Caco-2 (cell line): ENCODE measurements around the gene CCT5. TPM values are rescaled to one million over a fixed set of nuclear protein-coding genes. Genes with fewer than 3 reads are reported as not detected.

Source experiments
- BruUV-seq: library from RNA; stranded (reverse); fragments of 400-500 nt; replicated peaks from 2 replicates; lab custom pipeline; 2021; lab: Mats Ljungman, UMichigan
- CTCF ChIA-PET: fragments of 300-600 bp; sonication (Branson Sonifier 250); formaldehyde crosslinking; loops from one replicate; lab custom pipeline; 2022; ENCODE audit warnings: antibody characterized with exemption; lab: Charles Lee
- POLR2A ChIA-PET: fragments of 300-600 bp; sonication (Branson Sonifier 250); formaldehyde crosslinking; loops from one replicate; lab custom pipeline; 2022; ENCODE audit warnings: antibody characterized with exemption; lab: Charles Lee
- DNase-seq, 2 experiments: peaks; one replicate each; pipeline versions ENCODE4 v3.0.0 to v3.0.0-alpha.2; 2020 to 2022
- H3K27me3 ChIP-seq: replicated peaks from 2 replicates; pipeline ENCODE4 v1.6.0; 2011; ENCODE audit warnings: low read length; ENCODE audit not compliant: control insufficient read depth, insufficient read depth
- H3K36me3 ChIP-seq: 2 replicates; pipeline ENCODE4 v1.5.1; 2011; ENCODE audit warnings: low read length; ENCODE audit not compliant: control insufficient read depth, insufficient read depth
- H3K4me1 ChIP-seq: fragments of 250-450 bp; sonication (Bioruptor Pico); 2 replicates; pipeline ENCODE4 v1.5.1; 2020; ENCODE audit warnings: mild to moderate bottlenecking
- H3K4me3 ChIP-seq: 2 replicates; pipeline ENCODE4 v1.5.1; 2011; ENCODE audit warnings: low read depth, mild to moderate bottlenecking, control low read depth, low read length
- H3K9me3 ChIP-seq: fragments of 250-450 bp; sonication (Bioruptor Pico); 2 replicates; pipeline ENCODE4 v1.5.1; 2020; ENCODE audit warnings: mild to moderate bottlenecking, moderate library complexity
- H3K27ac Mint-ChIP-seq: one replicate; pipeline ENCODE4 v1.8.0; 2022; ENCODE audit warnings: mixed read lengths; ENCODE audit not compliant: unreplicated experiment
- H3K27me3 Mint-ChIP-seq: one replicate; pipeline ENCODE4 v1.8.0; 2022; ENCODE audit warnings: mixed read lengths; ENCODE audit not compliant: insufficient read depth, unreplicated experiment
- H3K36me3 Mint-ChIP-seq: one replicate; pipeline ENCODE4 v1.8.0; 2022; ENCODE audit warnings: mild to moderate bottlenecking, mixed read lengths; ENCODE audit not compliant: insufficient read depth, unreplicated experiment
- H3K4me1 Mint-ChIP-seq: one replicate; pipeline ENCODE4 v1.8.0; 2022; ENCODE audit warnings: low read depth, mixed read lengths; ENCODE audit not compliant: unreplicated experiment
- H3K4me3 Mint-ChIP-seq: one replicate; pipeline ENCODE4 v1.8.0; 2022; ENCODE audit warnings: mild to moderate bottlenecking, moderate library complexity, mixed read lengths; ENCODE audit not compliant: unreplicated experiment
- H3K9me3 Mint-ChIP-seq: one replicate; pipeline ENCODE4 v1.8.0; 2022; ENCODE audit warnings: mixed read lengths; ENCODE audit not compliant: unreplicated experiment
- intact Hi-C: fragments of 100-400 bp; cut with micrococcal nuclease; formaldehyde crosslinking; loops from one replicate; pipeline ENCODE4 v1.10.0; 2022; ENCODE audit not compliant: unreplicated experiment
- total RNA-seq: library from RNA; stranded (reverse); gene quantifications from 2 replicates; pipeline ENCODE4 v1.2.3, GENCODE V29; 2022
- TF ChIP-seq, protein P1 (sequence below), 2 experiments: fragments of 200-600 bp in 1 of 2; IDR thresholded peaks; 1 replicate in 1 of 2; 2 replicates in 1 of 2; pipeline versions ENCODE4 v1.5.1 to v1.8.0; 2011 to 2022; ENCODE audit warnings: antibody characterized with exemption in 1 of 2, control low read depth in 1 of 2, inconsistent platforms in 1 of 2, low read depth in 1 of 2, low read length in 1 of 2, mild to moderate bottlenecking in 1 of 2, moderate library complexity in 1 of 2; ENCODE audit not compliant: insufficient read depth in 1 of 2, severe bottlenecking in 1 of 2, unreplicated experiment in 1 of 2

CCT5 gene
- total RNA-seq, 1 experiment from 2014 or later = 462 TPM

DNA sequence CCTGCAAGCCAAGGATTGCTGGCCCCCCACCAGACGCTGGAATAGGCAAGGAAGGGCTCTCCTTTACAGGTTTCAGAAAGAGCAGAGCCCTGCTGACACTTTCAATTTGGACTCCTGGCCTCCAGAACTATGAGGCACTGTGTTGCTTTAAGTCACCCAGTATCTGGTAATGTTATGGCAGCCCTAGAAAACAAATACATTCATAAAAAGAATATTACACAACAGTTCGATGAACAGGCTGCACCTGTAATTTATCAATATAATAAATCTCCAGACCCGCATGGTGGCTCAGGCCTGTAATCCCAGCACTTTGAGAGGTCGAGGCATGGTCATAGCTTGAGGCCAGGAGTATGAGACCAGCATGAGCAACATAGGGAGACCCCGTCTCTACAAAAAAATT, 50.2 kb downstream of the CCT5 start:
- Histone ChIP-seq H3K27me3 (no peaks in the 10 kb centered on the region), H3K36me3 (0 out of 2 replicates have a peak, but pooled peaks cover 2% of the 10 kb centered on the region), H3K9me3 (peaks cover 5% of the 10 kb centered on the region; the same call in 1 of the 2 replicates), H3K4me1 (no peaks in the 10 kb centered on the region; the same call in 1 of the 2 replicates), H3K4me3 (no peak overlapping the region)
- Mint-ChIP-seq H3K4me3 (no peak overlapping the region), H3K9me3 (peaks cover 8% of the 10 kb centered on the region), H3K27ac (no peak overlapping the region), H3K36me3 (no peaks in the 10 kb centered on the region), H3K27me3 (no peaks in the 10 kb centered on the region), H3K4me1 (peaks cover 4% of the 10 kb centered on the region)
- POLR2A ChIA-PET = no interaction called here
- no TSS peak for BruUV-seq
- TF ChIP-seq, protein P1, sequence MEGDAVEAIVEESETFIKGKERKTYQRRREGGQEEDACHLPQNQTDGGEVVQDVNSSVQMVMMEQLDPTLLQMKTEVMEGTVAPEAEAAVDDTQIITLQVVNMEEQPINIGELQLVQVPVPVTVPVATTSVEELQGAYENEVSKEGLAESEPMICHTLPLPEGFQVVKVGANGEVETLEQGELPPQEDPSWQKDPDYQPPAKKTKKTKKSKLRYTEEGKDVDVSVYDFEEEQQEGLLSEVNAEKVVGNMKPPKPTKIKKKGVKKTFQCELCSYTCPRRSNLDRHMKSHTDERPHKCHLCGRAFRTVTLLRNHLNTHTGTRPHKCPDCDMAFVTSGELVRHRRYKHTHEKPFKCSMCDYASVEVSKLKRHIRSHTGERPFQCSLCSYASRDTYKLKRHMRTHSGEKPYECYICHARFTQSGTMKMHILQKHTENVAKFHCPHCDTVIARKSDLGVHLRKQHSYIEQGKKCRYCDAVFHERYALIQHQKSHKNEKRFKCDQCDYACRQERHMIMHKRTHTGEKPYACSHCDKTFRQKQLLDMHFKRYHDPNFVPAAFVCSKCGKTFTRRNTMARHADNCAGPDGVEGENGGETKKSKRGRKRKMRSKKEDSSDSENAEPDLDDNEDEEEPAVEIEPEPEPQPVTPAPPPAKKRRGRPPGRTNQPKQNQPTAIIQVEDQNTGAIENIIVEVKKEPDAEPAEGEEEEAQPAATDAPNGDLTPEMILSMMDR (IDR thresholded peaks at IDR 0.05; ENCODE audit: insufficient read depth in 1 of 2, low read depth in 1 of 2, low read length in 1 of 2, severe bottlenecking in 1 of 2, unreplicated experiment in 1 of 2) = no peak
- intact Hi-C loops = no loop called here
- DNase-seq = no peak
- CTCF ChIA-PET = no interaction called here

DNA sequence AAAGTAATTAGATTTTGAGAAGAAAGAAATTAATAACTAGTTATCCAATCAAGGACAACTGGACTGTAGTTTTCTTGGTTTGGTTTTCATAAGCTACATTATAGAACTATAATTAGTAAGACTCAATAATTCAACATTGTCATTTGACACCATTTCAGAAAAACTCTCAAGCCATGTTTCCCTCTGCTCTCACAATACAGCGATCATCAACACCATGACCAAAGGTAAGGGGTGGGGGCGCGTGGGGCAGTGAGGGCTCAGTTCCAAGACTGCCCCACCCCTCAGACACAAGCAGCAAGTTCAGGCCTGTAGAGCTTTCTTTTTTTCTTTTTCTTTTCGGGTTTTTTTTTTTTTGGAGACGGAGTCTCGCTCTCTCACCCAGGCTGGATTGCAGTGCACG, 51.2 kb downstream of the CCT5 start:
- intact Hi-C loops = no loop called here
- H3K9me3 Mint-ChIP-seq = peaks cover 8% of the 10 kb centered on the region
- no peaks in the 10 kb centered on the region for H3K36me3 Mint-ChIP-seq
- peaks cover 12% of the 10 kb centered on the region for H3K4me1 Mint-ChIP-seq
- Histone ChIP-seq H3K4me1 (no peaks in the 10 kb centered on the region; the same call in 1 of the 2 replicates), H3K9me3 (peaks cover 5% of the 10 kb centered on the region; the same call in 1 of the 2 replicates), H3K4me3 (no peak overlapping the region), H3K27me3 (no peaks in the 10 kb centered on the region), H3K36me3 (no peaks in the 10 kb centered on the region)
- no TSS peak for BruUV-seq
- no peak for DNase-seq
- CTCF ChIA-PET = no interaction called here
- TF ChIP-seq, protein P1 (IDR thresholded peaks at IDR 0.05; ENCODE audit: insufficient read depth in 1 of 2, low read depth in 1 of 2, low read length in 1 of 2, severe bottlenecking in 1 of 2, unreplicated experiment in 1 of 2) = no peak
- no peak overlapping the region for H3K27ac Mint-ChIP-seq
- POLR2A ChIA-PET = no interaction called here
- H3K27me3 Mint-ChIP-seq = no peaks in the 10 kb centered on the region
- H3K4me3 Mint-ChIP-seq = no peak overlapping the region

DNA sequence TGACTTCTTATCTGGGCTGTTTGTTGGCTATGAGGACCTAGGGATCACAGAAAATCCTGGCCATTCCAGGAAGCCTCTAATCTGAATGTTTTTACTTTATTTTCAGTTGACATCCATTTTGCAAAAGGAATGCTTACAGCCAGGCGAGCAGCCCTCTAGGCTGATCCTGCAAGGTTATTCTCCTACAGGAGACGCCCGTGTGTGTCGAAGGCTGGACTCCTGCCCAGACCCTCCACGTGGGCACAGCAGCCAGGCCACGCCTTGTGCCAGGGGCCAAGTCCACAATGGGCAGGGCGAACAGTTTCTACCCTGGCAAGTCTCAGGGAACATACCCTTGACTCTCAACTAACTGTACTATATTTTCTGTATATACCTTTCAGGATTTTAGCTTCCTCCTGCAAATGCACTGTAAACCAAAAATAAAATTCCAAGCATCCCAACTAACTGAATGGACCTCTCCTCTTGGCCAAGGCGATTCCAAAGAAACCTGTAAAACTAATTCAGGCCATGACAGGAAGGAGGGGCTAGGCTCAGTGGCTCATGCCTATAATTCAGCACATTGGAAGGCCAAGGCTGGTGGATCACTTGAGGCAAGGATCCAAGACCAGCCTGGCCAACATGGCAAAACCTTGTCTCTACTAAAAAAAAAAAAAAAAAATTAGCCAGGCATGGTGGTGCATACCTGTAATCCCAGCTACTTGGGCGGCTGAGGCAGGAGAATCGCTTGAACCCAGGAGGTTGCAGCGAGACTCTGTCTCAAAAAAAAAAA, 51.9 kb downstream of the CCT5 start:
- intact Hi-C loops = no loop called here
- no peaks in the 10 kb centered on the region for H3K27me3 Mint-ChIP-seq
- H3K4me3 Mint-ChIP-seq = no peak overlapping the region
- H3K27me3 ChIP-seq = no peaks in the 10 kb centered on the region
- peaks cover 13% of the 10 kb centered on the region for H3K4me1 Mint-ChIP-seq
- DNase-seq = no peak
- no peaks in the 10 kb centered on the region for H3K36me3 Mint-ChIP-seq
- no peak overlapping the region for H3K4me3 ChIP-seq
- CTCF ChIA-PET = no interaction called here
- no peaks in the 10 kb centered on the region for H3K36me3 ChIP-seq
- no peak overlapping the region for H3K27ac Mint-ChIP-seq
- TF ChIP-seq, protein P1 (IDR thresholded peaks at IDR 0.05; ENCODE audit: insufficient read depth in 1 of 2, low read depth in 1 of 2, low read length in 1 of 2, severe bottlenecking in 1 of 2, unreplicated experiment in 1 of 2) = no peak
- H3K4me1 ChIP-seq = peaks cover 4% of the 10 kb centered on the region
- POLR2A ChIA-PET = no interaction called here
- H3K9me3 Mint-ChIP-seq = peaks cover 8% of the 10 kb centered on the region
- peaks cover 5% of the 10 kb centered on the region; the same call in 1 of the 2 replicates for H3K9me3 ChIP-seq
- no TSS peak for BruUV-seq
